ENCODE measurements around the gene SNX27.

The SNX27 gene

GRCh38 chr1:151716771-151717631 lies 105.2 kb downstream of the SNX27 start, which contains the start of gene CELF3:
Gene CELF3, minus strand, starts transcription at chr1:151716803. Its CDS starts 783 bp downstream, at chr1:151716020.
- WGBS (ENCODE audit: insufficient coverage): 6% methylated on average over 15 of the region's 27 CpGs
- ChIA-PET CTCF (interaction anchor here (1.1 to 1.5 kb wide), 3 partner anchors 23 to 164 kb away, joined by 3 to 5 read pairs (median 4); no protein-coding TSS in a partner anchor), POLR2A (no interaction called here)
- H3K36me3 ChIP-seq (ENCODE audit: control insufficient read depth in 4 of 4, insufficient read depth in 4 of 4, low read length in 3 of 4): no peaks in the 10 kb centered on the region
- peaks cover 7 to 58% (median 39%) of the 10 kb centered on the region in 5 experiments for H3K27me3 ChIP-seq (replicated peaks in 2 of 5; ENCODE audit: control insufficient read depth in 4 of 5, insufficient read depth in 5 of 5, low read length in 4 of 5)
- no peaks in the 10 kb centered on the region for H3K9me3 ChIP-seq (ENCODE audit: control extremely low read depth in 1 of 5, control insufficient read depth in 4 of 5, insufficient read depth in 2 of 5, low read depth in 1 of 5, low read length in 4 of 5)
- no peak within 1 kb of the TSS for H3K27ac ChIP-seq (ENCODE audit: insufficient read depth in 1 of 2, low read depth in 1 of 2, low read length in 2 of 2, poor library complexity in 1 of 2, severe bottlenecking in 2 of 2)
- peak within 1 kb of the TSS in 1 of 7 experiments; percentile 38 for H3K4me3 ChIP-seq (ENCODE audit: control insufficient read depth in 1 of 7, extremely low read depth in 1 of 7, insufficient read depth in 4 of 7, low read depth in 2 of 7, low read length in 6 of 7)
- peak; percentile 42 to 72 (median 72) for DNase-seq
- H3K4me1 ChIP-seq (ENCODE audit: control extremely low read depth in 1 of 4, control insufficient read depth in 4 of 4, insufficient read depth in 4 of 4, low read length in 3 of 4): peaks cover 14 to 24% (median 15%) of the 10 kb centered on the region in 4 experiments

GRCh38 chr1:151718011-151718431 lies 106.2 kb downstream of the SNX27 start:
- DNase-seq: no peak
- WGBS (ENCODE audit: insufficient coverage): 69% methylated on average over 2 of the region's 4 CpGs
- Histone ChIP-seq H3K4me3 (ENCODE audit: control insufficient read depth in 1 of 7, extremely low read depth in 1 of 7, insufficient read depth in 4 of 7, low read depth in 2 of 7, low read length in 6 of 7) (no peak overlapping the region), H3K27ac (ENCODE audit: insufficient read depth in 1 of 2, low read depth in 1 of 2, low read length in 2 of 2, poor library complexity in 1 of 2, severe bottlenecking in 2 of 2) (no peak overlapping the region), H3K36me3 (ENCODE audit: control insufficient read depth in 4 of 4, insufficient read depth in 4 of 4, low read length in 3 of 4) (no peaks in the 10 kb centered on the region), H3K4me1 (ENCODE audit: control extremely low read depth in 1 of 4, control insufficient read depth in 4 of 4, insufficient read depth in 4 of 4, low read length in 3 of 4) (peaks cover 14 to 27% (median 16%) of the 10 kb centered on the region in 4 experiments), H3K27me3 (replicated peaks in 2 of 5; ENCODE audit: control insufficient read depth in 4 of 5, insufficient read depth in 5 of 5, low read length in 4 of 5) (peaks cover 9 to 68% (median 46%) of the 10 kb centered on the region in 5 experiments), H3K9me3 (ENCODE audit: control extremely low read depth in 1 of 5, control insufficient read depth in 4 of 5, insufficient read depth in 2 of 5, low read depth in 1 of 5, low read length in 4 of 5) (no peaks in the 10 kb centered on the region)
- POLR2A ChIA-PET: no interaction called here
- CTCF ChIA-PET: interaction anchor here (1.4 to 1.5 kb wide), 3 partner anchors 16 to 163 kb away, joined by 3 to 4 read pairs (median 4); no protein-coding TSS in a partner anchor

DNA sequence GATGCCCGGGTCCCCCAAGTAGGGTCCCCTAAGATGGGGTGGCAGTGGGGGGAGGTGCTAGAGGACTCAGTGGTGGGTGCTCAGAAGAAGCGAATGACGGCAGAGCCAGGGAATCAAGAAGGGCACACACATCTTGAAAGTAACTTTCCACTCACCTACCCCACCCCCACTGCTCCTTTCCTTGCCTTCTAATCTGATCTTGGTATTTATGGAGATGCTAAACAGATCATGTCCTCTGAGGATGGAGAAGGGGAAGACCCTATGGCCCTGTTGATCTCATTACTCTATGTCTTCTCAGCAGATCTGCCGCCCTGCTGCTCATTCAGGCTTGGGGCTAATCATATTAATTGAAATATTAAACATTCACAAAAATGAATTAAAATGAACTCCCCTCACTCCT lies 106.8 kb downstream of the SNX27 start:
- CTCF ChIA-PET: interaction anchor here (1.5 kb wide), 1 partner anchor 16 kb away, joined by 4 read pairs; no protein-coding TSS in a partner anchor

GRCh38 chr1:151720125-151720524 lies 108.3 kb downstream of the SNX27 start:
- peaks cover 14 to 27% (median 16%) of the 10 kb centered on the region in 4 experiments for H3K4me1 ChIP-seq (ENCODE audit: control extremely low read depth in 1 of 4, control insufficient read depth in 4 of 4, insufficient read depth in 4 of 4, low read length in 3 of 4)
- WGBS (ENCODE audit: insufficient coverage): 0% methylated on average over 1 of the region's 1 CpG
- peaks cover 13 to 69% (median 51%) of the 10 kb centered on the region in 5 experiments for H3K27me3 ChIP-seq (replicated peaks in 2 of 5; ENCODE audit: control insufficient read depth in 4 of 5, insufficient read depth in 5 of 5, low read length in 4 of 5)
- no peaks in the 10 kb centered on the region for H3K36me3 ChIP-seq (ENCODE audit: control insufficient read depth in 4 of 4, insufficient read depth in 4 of 4, low read length in 3 of 4)
- peak in 1 of 3 donors; percentile 10 for DNase-seq
- peak overlapping the region in 4 of 7 experiments; percentile 66 to 85 (median 80) for H3K4me3 ChIP-seq (ENCODE audit: control insufficient read depth in 1 of 7, extremely low read depth in 1 of 7, insufficient read depth in 4 of 7, low read depth in 2 of 7, low read length in 6 of 7)
- ChIA-PET POLR2A (no interaction called here), CTCF (interaction anchor here (1.0 to 1.5 kb wide), 4 partner anchors 15 to 185 kb away, joined by 3 to 8 read pairs (median 3); no protein-coding TSS in a partner anchor)
- no peak overlapping the region for H3K27ac ChIP-seq (ENCODE audit: insufficient read depth in 1 of 2, low read depth in 1 of 2, low read length in 2 of 2, poor library complexity in 1 of 2, severe bottlenecking in 2 of 2)
- H3K9me3 ChIP-seq (ENCODE audit: control extremely low read depth in 1 of 5, control insufficient read depth in 4 of 5, insufficient read depth in 2 of 5, low read depth in 1 of 5, low read length in 4 of 5): no peaks in the 10 kb centered on the region

More for the DNA sequence above, 106.8 kb downstream of the SNX27 start:
- peaks cover 14 to 27% (median 16%) of the 10 kb centered on the region in 4 experiments for H3K4me1 ChIP-seq (ENCODE audit: control extremely low read depth in 1 of 4, control insufficient read depth in 4 of 4, insufficient read depth in 4 of 4, low read length in 3 of 4)
- no peak overlapping the region for H3K4me3 ChIP-seq (ENCODE audit: control insufficient read depth in 1 of 7, extremely low read depth in 1 of 7, insufficient read depth in 4 of 7, low read depth in 2 of 7, low read length in 6 of 7)
- peaks cover 9 to 70% (median 46%) of the 10 kb centered on the region in 5 experiments for H3K27me3 ChIP-seq (replicated peaks in 2 of 5; ENCODE audit: control insufficient read depth in 4 of 5, insufficient read depth in 5 of 5, low read length in 4 of 5)
- H3K36me3 ChIP-seq (ENCODE audit: control insufficient read depth in 4 of 4, insufficient read depth in 4 of 4, low read length in 3 of 4): no peaks in the 10 kb centered on the region
- H3K27ac ChIP-seq (ENCODE audit: insufficient read depth in 1 of 2, low read depth in 1 of 2, low read length in 2 of 2, poor library complexity in 1 of 2, severe bottlenecking in 2 of 2): no peak overlapping the region
- no CpG with 5 or more reads among the region's 4 CpGs for WGBS (ENCODE audit: insufficient coverage)
- DNase-seq: no peak
- no peaks in the 10 kb centered on the region for H3K9me3 ChIP-seq (ENCODE audit: control extremely low read depth in 1 of 5, control insufficient read depth in 4 of 5, insufficient read depth in 2 of 5, low read depth in 1 of 5, low read length in 4 of 5)
- POLR2A ChIA-PET: no interaction called here

GRCh38 chr1:151720554-151720953 lies 108.7 kb downstream of the SNX27 start:
- peaks cover 13 to 65% (median 51%) of the 10 kb centered on the region in 5 experiments for H3K27me3 ChIP-seq (replicated peaks in 2 of 5; ENCODE audit: control insufficient read depth in 4 of 5, insufficient read depth in 5 of 5, low read length in 4 of 5)
- DNase-seq: peak in 2 of 3 donors; percentile 57 to 58
- CTCF ChIA-PET: interaction anchor here (1.0 to 1.5 kb wide), 5 partner anchors 13 to 185 kb away, joined by 3 to 8 read pairs (median 3); no protein-coding TSS in a partner anchor
- peaks cover 14 to 27% (median 16%) of the 10 kb centered on the region in 4 experiments for H3K4me1 ChIP-seq (ENCODE audit: control extremely low read depth in 1 of 4, control insufficient read depth in 4 of 4, insufficient read depth in 4 of 4, low read length in 3 of 4)
- H3K27ac ChIP-seq (ENCODE audit: insufficient read depth in 1 of 2, low read depth in 1 of 2, low read length in 2 of 2, poor library complexity in 1 of 2, severe bottlenecking in 2 of 2): no peak overlapping the region
- 13% methylated on average over 1 of the region's 5 CpGs for WGBS (ENCODE audit: insufficient coverage)
- peak overlapping the region in 6 of 7 experiments; percentile 42 to 85 (median 72) for H3K4me3 ChIP-seq (ENCODE audit: control insufficient read depth in 1 of 7, extremely low read depth in 1 of 7, insufficient read depth in 4 of 7, low read depth in 2 of 7, low read length in 6 of 7)
- no peaks in the 10 kb centered on the region for H3K36me3 ChIP-seq (ENCODE audit: control insufficient read depth in 4 of 4, insufficient read depth in 4 of 4, low read length in 3 of 4)
- POLR2A ChIA-PET: interaction anchor here (0.6 kb wide), 1 partner anchor 70 kb away, joined by 3 read pairs; no protein-coding TSS in a partner anchor
- no peaks in the 10 kb centered on the region for H3K9me3 ChIP-seq (ENCODE audit: control extremely low read depth in 1 of 5, control insufficient read depth in 4 of 5, insufficient read depth in 2 of 5, low read depth in 1 of 5, low read length in 4 of 5)

DNA sequence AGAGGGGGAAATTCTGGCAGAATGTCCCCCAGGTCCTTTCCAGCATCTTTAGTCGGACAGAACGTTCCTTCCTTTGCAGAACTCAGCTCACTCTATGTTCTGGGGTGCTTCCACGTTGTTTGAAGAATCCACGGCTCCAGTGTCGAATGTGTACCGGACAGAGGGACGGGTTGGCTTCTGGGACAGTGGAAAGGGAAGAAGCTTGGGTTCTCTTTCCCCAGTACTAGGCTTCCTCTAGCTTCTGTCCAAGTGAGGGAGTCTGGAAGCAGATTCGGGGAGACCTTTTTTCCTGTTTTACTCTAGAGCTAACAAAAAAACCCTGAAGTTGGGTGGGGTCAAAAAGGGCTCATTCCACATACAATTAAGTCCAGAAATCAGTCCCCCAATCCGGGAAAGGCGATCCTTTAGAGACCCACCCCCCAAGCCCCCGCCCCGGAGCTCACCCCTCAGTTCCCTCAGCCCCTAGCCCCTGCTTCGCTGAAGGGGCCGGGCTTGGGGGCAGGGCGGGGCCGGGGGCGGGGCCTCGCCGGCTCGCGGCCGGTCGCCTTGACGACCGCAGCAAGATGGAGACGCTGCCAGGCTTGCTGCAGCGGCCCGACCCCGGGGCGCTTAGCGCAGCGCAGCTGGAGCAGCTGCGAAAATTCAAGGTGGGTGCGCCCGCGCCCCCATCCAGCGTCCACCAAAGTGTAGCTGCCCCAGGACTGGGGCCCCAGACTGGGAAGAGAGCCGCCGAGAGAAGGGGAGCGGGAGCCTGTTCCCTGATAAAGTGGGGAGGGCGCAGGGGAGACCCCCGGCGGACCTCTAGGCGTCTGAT lies 109.3 kb downstream of the SNX27 start, which contains the start of gene RIIAD1:
Gene RIIAD1, plus strand, starts transcription at position 549 of the 814 bp plus-strand sequence. Its CDS starts 15 bp downstream, at position 564.
- ChIA-PET POLR2A (interaction anchor here (0.6 kb wide), 1 partner anchor 71 kb away, joined by 3 read pairs; no protein-coding TSS in a partner anchor), CTCF (interaction anchor here (1.0 to 1.5 kb wide), 5 partner anchors 12 to 186 kb away, joined by 3 to 8 read pairs (median 3); no protein-coding TSS in a partner anchor)
- peak; percentile 31 to 61 (median 57) for DNase-seq
- H3K27me3 ChIP-seq (replicated peaks in 2 of 5; ENCODE audit: control insufficient read depth in 4 of 5, insufficient read depth in 5 of 5, low read length in 4 of 5): peaks cover 13 to 62% (median 48%) of the 10 kb centered on the region in 5 experiments
- no peak within 1 kb of the TSS for H3K27ac ChIP-seq (ENCODE audit: insufficient read depth in 1 of 2, low read depth in 1 of 2, low read length in 2 of 2, poor library complexity in 1 of 2, severe bottlenecking in 2 of 2)
- peak within 1 kb of the TSS; percentile 39 to 85 (median 66) for H3K4me3 ChIP-seq (ENCODE audit: control insufficient read depth in 1 of 7, extremely low read depth in 1 of 7, insufficient read depth in 4 of 7, low read depth in 2 of 7, low read length in 6 of 7)
- H3K9me3 ChIP-seq (ENCODE audit: control extremely low read depth in 1 of 5, control insufficient read depth in 4 of 5, insufficient read depth in 2 of 5, low read depth in 1 of 5, low read length in 4 of 5): no peaks in the 10 kb centered on the region
- H3K36me3 ChIP-seq (ENCODE audit: control insufficient read depth in 4 of 4, insufficient read depth in 4 of 4, low read length in 3 of 4): no peaks in the 10 kb centered on the region
- 3% methylated on average over 33 of the region's 44 CpGs for WGBS (ENCODE audit: insufficient coverage)
- H3K4me1 ChIP-seq (ENCODE audit: control extremely low read depth in 1 of 4, control insufficient read depth in 4 of 4, insufficient read depth in 4 of 4, low read length in 3 of 4): peaks cover 14 to 26% (median 16%) of the 10 kb centered on the region in 4 experiments

Measured in common myeloid progenitor, CD34-positive (primary cell).